SK-N-SH (cell line): ENCODE data around the gene NPC2.

Source experiments
- CTCF ChIP-seq: fragments of 200-600 bp; sonication (generic); IDR thresholded peaks from 2 replicates; pipeline ENCODE4 v1.6.1; 2017; ENCODE audit warnings: antibody characterized with exemption, mild to moderate bottlenecking, moderate library complexity
- GATA2 ChIP-seq: sonication (generic); formaldehyde crosslinking; IDR thresholded peaks from 2 replicates; pipeline ENCODE4 v1.5.0; 2020; ENCODE audit warnings: mild to moderate bottlenecking, missing genetic modification reagents
- POLR2AphosphoS5 ChIP-seq: IDR thresholded peaks from 2 replicates; pipeline ENCODE4 v1.6.1; 2012; ENCODE audit warnings: low read depth, low read length
- TCF12 ChIP-seq: IDR thresholded peaks from 2 replicates; pipeline ENCODE4 v1.4.0; 2012

- TF ChIP-seq POLR2AphosphoS5 (no peak), TCF12 (no peak), CTCF (no peak), GATA2 (no peak)
Observed at GRCh38 chr14:74507085-74507484, 14.0 kb upstream of the NPC2 start.
